MM.1S (cell line): ENCODE measurements around the gene RMI1.

ENCODE experiments used
- EZH2 ChIP-seq: fragments of 300-600 bp; sonication (generic); optimal IDR thresholded peaks from 2 replicates; pipeline ENCODE3; 2017; ENCODE audit warnings: low read depth, mild to moderate bottlenecking, antibody characterized with exemption, low read length, mixed read lengths
- TF ChIP-seq, protein P1 (sequence below): fragments of 300-600 bp; sonication (generic); IDR thresholded peaks from 2 replicates; pipeline ENCODE4 v1.5.1; 2016; ENCODE audit warnings: antibody characterized with exemption, low read length, mixed read lengths

DNA sequence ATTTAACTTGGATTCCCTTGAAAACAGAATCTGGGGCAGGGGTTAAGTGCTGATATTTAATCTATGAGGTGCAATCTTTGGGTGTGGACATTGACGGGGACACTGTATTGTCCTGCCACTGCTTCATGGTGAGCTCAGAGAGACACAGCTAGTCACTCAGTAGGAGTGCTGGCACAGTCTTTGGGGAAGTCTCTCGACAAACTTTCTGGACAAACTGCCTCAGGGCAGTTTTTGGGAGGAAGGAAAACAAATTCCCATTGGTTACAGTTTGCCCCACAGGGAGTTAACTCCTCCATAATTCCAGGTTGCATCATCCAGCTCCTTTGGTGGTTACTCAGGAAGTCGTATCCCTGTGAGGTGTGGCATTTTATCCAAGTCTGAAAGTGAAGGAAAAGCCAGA lies 18.4 kb upstream of the RMI1 start:
- TF ChIP-seq, protein P1, sequence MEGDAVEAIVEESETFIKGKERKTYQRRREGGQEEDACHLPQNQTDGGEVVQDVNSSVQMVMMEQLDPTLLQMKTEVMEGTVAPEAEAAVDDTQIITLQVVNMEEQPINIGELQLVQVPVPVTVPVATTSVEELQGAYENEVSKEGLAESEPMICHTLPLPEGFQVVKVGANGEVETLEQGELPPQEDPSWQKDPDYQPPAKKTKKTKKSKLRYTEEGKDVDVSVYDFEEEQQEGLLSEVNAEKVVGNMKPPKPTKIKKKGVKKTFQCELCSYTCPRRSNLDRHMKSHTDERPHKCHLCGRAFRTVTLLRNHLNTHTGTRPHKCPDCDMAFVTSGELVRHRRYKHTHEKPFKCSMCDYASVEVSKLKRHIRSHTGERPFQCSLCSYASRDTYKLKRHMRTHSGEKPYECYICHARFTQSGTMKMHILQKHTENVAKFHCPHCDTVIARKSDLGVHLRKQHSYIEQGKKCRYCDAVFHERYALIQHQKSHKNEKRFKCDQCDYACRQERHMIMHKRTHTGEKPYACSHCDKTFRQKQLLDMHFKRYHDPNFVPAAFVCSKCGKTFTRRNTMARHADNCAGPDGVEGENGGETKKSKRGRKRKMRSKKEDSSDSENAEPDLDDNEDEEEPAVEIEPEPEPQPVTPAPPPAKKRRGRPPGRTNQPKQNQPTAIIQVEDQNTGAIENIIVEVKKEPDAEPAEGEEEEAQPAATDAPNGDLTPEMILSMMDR = no peak
- TF ChIP-seq EZH2 = no peak
